Activated CD4-positive, alpha-beta T cell treated with anti-CD3 and anti-CD28 coated beads for 36 hours (primary cell): ENCODE results near the gene GPR89A. TPM values are rescaled to one million over a fixed set of nuclear protein-coding genes. Genes with fewer than 3 reads are reported as not detected.

Source experiments
- total RNA-seq, 2 experiments: library from RNA; stranded (reverse); gene quantifications; one replicate each; pipeline ENCODE4 v1.2.3, GENCODE V29; 2021

GPR89A gene
- total RNA-seq, 2 experiments from 2014 or later: 17.3 to 21.0 TPM

Other genes starting within 250 kb of the GPR89A start
- gene NBPF20, start 182.4 kb upstream of the GPR89A start, total RNA-seq: 1 to 10 TPM; 1.2 to 1.5 TPM
- gene PDZK1, start 99.4 kb downstream of the GPR89A start, total RNA-seq: not detected
- gene CD160, start 111.5 kb downstream of the GPR89A start, total RNA-seq: under 1 TPM in 1 of 2 experiments, not detected in 1; 0.12 TPM
- 10 to 100 TPM; 11.8 to 13.9 TPM for gene RNF115, start 216.1 kb downstream of the GPR89A start, total RNA-seq
- gene POLR3C, start 216.2 kb downstream of the GPR89A start, total RNA-seq: 10 to 100 TPM; 34.2 to 42.6 TPM
- 1 to 10 TPM; 3.7 to 4.0 TPM for gene NUDT17, start 237.6 kb downstream of the GPR89A start, total RNA-seq